Heart left ventricle (tissue), 13 donors: ENCODE measurements around the gene EXOC1L.

Source experiments
- CTCF ChIP-seq, 12 donors: fragments of 200-600 bp; sonication (generic) in 4 of 12; IDR thresholded peaks; one replicate each; pipeline versions ENCODE4 v1.5.0 to v1.8.0; 2018 to 2022; ENCODE audit warnings: antibody characterized with exemption in 12 of 12, mild to moderate bottlenecking in 5 of 12
- POLR2A ChIP-seq, 2 donors: fragments of 450-650 bp; IDR thresholded peaks; one replicate each; pipeline ENCODE4 v1.6.1; 2017; ENCODE audit warnings: antibody characterized with exemption in 2 of 2, mild to moderate bottlenecking in 2 of 2, moderate library complexity in 2 of 2
- donor health status: ischemic (EF 13 %, LVEDD 7.1; RV severe dilation, severe dysfunction).
- donor health status: DM: no; HTN: yes; CAD: no.
- donor health status: DM: no; HTN: no; CAD: no.
- donor health status: ischemic (EF 25% LVEDD 6.9; RV normal size, moderate dysfunction).
- donor health status: ischemic (EF 25% LVEDD 5.7; RV mildly dilated, moderate dysfunction).
- donor health status: ischemic (EF 35%, LVEDD 5.7; RV mildly dilated, moderate dysfunction).
- donor health status: nonischemic (EF 11% LVEDD 7.7; RV severe dilation, severe dysfunction).
- donor health status: DM: yes; HTN: yes; CAD: no.
- donor health status: PGD.
- donor health status: ischemic (EF 29% LVEDD 5.4; RV normal size, mild dysfunction).
- donor health status: nonischemic (EF 23%, LVEDD 6.1; RV moderate dilation, normal function).

GRCh38 chr4:55884093-55884850 is 64.7 kb downstream of the EXOC1L start:
- no peak for TF ChIP-seq CTCF (IDR thresholded peaks at IDR 0.05)
- no peak for TF ChIP-seq POLR2A (IDR thresholded peaks at IDR 0.05)
